ENCODE measurements around the gene KLHL14. TPM values are rescaled to one million over a fixed set of nuclear protein-coding genes. Genes with fewer than 3 reads are reported as not detected.

Gene KLHL14
- not detected for total RNA-seq

- H3K4me3 ChIP-seq, result no peak within 1 kb of the TSS
- no peaks in the 10 kb centered on the region for H3K36me3 ChIP-seq (replicated peaks in 1 of 2; ENCODE audit: insufficient read depth in 1 of 2, low read depth in 2 of 2)
- intact Hi-C loops (cut with DNase I), result no loop called here
- ATAC-seq (no peak), DNase-seq (no peak)
- no peak within 1 kb of the TSS for H3K27ac ChIP-seq
- peaks cover 0 to 18% of the 10 kb centered on the region in 2 donors for H3K27me3 ChIP-seq
- 30 to 67% methylated on average over 17 of the region's 17 CpGs for WGBS, 2 donors
- TF ChIP-seq POLR2A (IDR thresholded peaks at IDR 0.05), result no peak
- TF ChIP-seq CTCF (IDR thresholded peaks at IDR 0.05), result no peak
- H3K4me1 ChIP-seq, result peaks cover 27% of the 10 kb centered on the region
- no peaks in the 10 kb centered on the region for H3K9me3 ChIP-seq
Measured at GRCh38 chr18:32772581-32773381, at the start of gene KLHL14. Gene KLHL14, minus strand, starts transcription at chr18:32773023. Its CDS starts 2,432 bp downstream, at chr18:32770591.

- Histone ChIP-seq H3K36me3 (replicated peaks in 1 of 2; ENCODE audit: insufficient read depth in 1 of 2, low read depth in 2 of 2) (no peaks in the 10 kb centered on the region), H3K4me3 (no peak overlapping the region), H3K27me3 (no peaks in the 10 kb centered on the region), H3K9me3 (no peaks in the 10 kb centered on the region), H3K4me1 (no peaks in the 10 kb centered on the region), H3K27ac (no peak overlapping the region)
- intact Hi-C loops (cut with DNase I), result no loop called here
- DNase-seq (no peak), ATAC-seq (no peak)
- TF ChIP-seq CTCF (IDR thresholded peaks at IDR 0.05), result no peak
- TF ChIP-seq POLR2A (IDR thresholded peaks at IDR 0.05), result no peak
- whole genome bisulfite sequencing, 2 donors, result 74 to 79% methylated on average over 16 of the region's 16 CpGs
Measured at GRCh38 chr18:32822197-32822596, 49.4 kb upstream of the KLHL14 start.

- TF ChIP-seq CTCF (IDR thresholded peaks at IDR 0.05) (no peak), POLR2A (IDR thresholded peaks at IDR 0.05) (no peak)
- Histone ChIP-seq H3K36me3 (replicated peaks in 1 of 2; ENCODE audit: insufficient read depth in 1 of 2, low read depth in 2 of 2) (no peaks in the 10 kb centered on the region), H3K4me3 (no peak overlapping the region), H3K27ac (no peak overlapping the region), H3K9me3 (no peaks in the 10 kb centered on the region), H3K4me1 (no peaks in the 10 kb centered on the region), H3K27me3 (no peaks in the 10 kb centered on the region)
- DNase-seq, result no peak
- no peak for ATAC-seq
- WGBS, 2 donors, result 50 to 72% methylated on average over 3 of the region's 3 CpGs
- intact Hi-C loops (cut with DNase I), result no loop called here
Measured at GRCh38 chr18:32815881-32816280, 43.1 kb upstream of the KLHL14 start.

GRCh38 chr18:32812342-32812741 lies 39.5 kb upstream of the KLHL14 start:
- Histone ChIP-seq H3K36me3 (replicated peaks in 1 of 2; ENCODE audit: insufficient read depth in 1 of 2, low read depth in 2 of 2) (no peaks in the 10 kb centered on the region), H3K27me3 (no peaks in the 10 kb centered on the region), H3K4me1 (no peaks in the 10 kb centered on the region), H3K4me3 (no peak overlapping the region), H3K9me3 (no peaks in the 10 kb centered on the region), H3K27ac (no peak overlapping the region)
- no peak for ATAC-seq
- intact Hi-C loops (cut with DNase I), result no loop called here
- no peak for DNase-seq
- 36 to 62% methylated on average over 3 of the region's 3 CpGs for WGBS, 2 donors
- TF ChIP-seq CTCF (IDR thresholded peaks at IDR 0.05) (no peak), POLR2A (IDR thresholded peaks at IDR 0.05) (no peak)

- H3K9me3 ChIP-seq, result no peaks in the 10 kb centered on the region
- ATAC-seq, result no peak
- H3K27me3 ChIP-seq, result no peaks in the 10 kb centered on the region
- no peaks in the 10 kb centered on the region for H3K4me1 ChIP-seq
- no peaks in the 10 kb centered on the region for H3K36me3 ChIP-seq (replicated peaks in 1 of 2; ENCODE audit: insufficient read depth in 1 of 2, low read depth in 2 of 2)
- DNase-seq, result no peak
- no peak for TF ChIP-seq POLR2A (IDR thresholded peaks at IDR 0.05)
- no peak for TF ChIP-seq CTCF (IDR thresholded peaks at IDR 0.05)
- WGBS, 2 donors, result 32 to 72% methylated on average over 1 of the region's 1 CpG
- no peak overlapping the region for H3K4me3 ChIP-seq
- intact Hi-C loops (cut with DNase I), result no loop called here
- H3K27ac ChIP-seq, result no peak overlapping the region
Measured at GRCh38 chr18:32810314-32810713, 37.5 kb upstream of the KLHL14 start.

Data from body of pancreas (tissue), 4 donors.